Mesothelial cell of epicardium (in vitro differentiated cells): ENCODE measurements around the gene APOBEC4. TPM values are rescaled to one million over a fixed set of nuclear protein-coding genes. Genes with fewer than 3 reads are reported as not detected.

ENCODE experiments used
- DNase-seq, 2 experiments: peaks; one replicate each; pipeline ENCODE4 v3.0.0; 2021; ENCODE audit warnings: low spot score in 2 of 2; ENCODE audit not compliant: unreplicated experiment in 2 of 2
- H3K27ac Mint-ChIP-seq: 2 replicates; pipeline ENCODE4 v1.8.0; 2021; ENCODE audit warnings: mixed read lengths
- H3K27me3 Mint-ChIP-seq: 2 replicates; pipeline ENCODE4 v1.8.0; 2021; ENCODE audit warnings: low read depth, mixed read lengths
- H3K36me3 Mint-ChIP-seq: 2 replicates; pipeline ENCODE4 v1.8.0; 2021; ENCODE audit warnings: mixed read lengths
- H3K4me1 Mint-ChIP-seq: 2 replicates; pipeline ENCODE4 v1.8.0; 2021; ENCODE audit warnings: mixed read lengths
- H3K4me3 Mint-ChIP-seq: 2 replicates; pipeline ENCODE4 v1.8.0; 2021; ENCODE audit warnings: mild to moderate bottlenecking, moderate library complexity, mixed read lengths
- H3K9me3 Mint-ChIP-seq: 2 replicates; pipeline ENCODE4 v1.8.0; 2021; ENCODE audit warnings: mixed read lengths
- total RNA-seq: library from RNA; stranded (reverse); gene quantifications from 3 replicates; pipeline ENCODE4 v1.2.1, GENCODE V29; 2021
- TF ChIP-seq, protein P1 (sequence below): fragments of 200-600 bp; sonication (generic); IDR thresholded peaks from one replicate; pipeline ENCODE4 v1.5.0; 2021; ENCODE audit warnings: antibody characterized with exemption; ENCODE audit not compliant: unreplicated experiment

APOBEC4 gene
- total RNA-seq, 1 donor from 2014 or later = not detected

DNA sequence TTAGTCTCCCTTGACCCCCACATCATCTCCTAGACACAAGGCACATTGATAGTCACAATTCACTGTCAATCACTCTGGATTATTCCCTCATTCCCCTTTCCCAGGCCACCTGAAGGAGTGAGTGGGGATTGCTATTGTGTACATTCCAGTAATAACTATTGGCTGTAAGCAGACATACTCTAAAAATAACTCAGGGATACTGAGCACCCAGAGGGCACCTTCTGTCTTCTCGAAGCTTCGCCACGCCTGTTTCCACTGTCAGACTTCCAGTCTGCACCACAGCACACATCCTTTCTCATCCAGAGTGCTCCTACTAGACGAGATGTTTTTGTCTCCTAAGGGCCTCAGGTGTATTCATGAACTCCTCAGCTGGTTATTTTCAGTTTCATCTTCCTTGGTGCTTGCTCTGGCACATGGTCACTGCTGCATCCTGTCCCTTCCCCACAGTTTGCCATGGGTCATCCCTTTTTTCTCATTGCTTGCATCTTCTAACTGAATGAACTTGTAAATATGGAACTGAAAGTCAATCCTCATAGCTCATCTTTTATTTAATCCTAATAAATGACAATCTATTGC is 848 bp upstream of the APOBEC4 start:
- TF ChIP-seq, protein P1, sequence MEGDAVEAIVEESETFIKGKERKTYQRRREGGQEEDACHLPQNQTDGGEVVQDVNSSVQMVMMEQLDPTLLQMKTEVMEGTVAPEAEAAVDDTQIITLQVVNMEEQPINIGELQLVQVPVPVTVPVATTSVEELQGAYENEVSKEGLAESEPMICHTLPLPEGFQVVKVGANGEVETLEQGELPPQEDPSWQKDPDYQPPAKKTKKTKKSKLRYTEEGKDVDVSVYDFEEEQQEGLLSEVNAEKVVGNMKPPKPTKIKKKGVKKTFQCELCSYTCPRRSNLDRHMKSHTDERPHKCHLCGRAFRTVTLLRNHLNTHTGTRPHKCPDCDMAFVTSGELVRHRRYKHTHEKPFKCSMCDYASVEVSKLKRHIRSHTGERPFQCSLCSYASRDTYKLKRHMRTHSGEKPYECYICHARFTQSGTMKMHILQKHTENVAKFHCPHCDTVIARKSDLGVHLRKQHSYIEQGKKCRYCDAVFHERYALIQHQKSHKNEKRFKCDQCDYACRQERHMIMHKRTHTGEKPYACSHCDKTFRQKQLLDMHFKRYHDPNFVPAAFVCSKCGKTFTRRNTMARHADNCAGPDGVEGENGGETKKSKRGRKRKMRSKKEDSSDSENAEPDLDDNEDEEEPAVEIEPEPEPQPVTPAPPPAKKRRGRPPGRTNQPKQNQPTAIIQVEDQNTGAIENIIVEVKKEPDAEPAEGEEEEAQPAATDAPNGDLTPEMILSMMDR = no peak
- no peak overlapping the region for H3K4me3 Mint-ChIP-seq
- H3K36me3 Mint-ChIP-seq = no peaks in the 10 kb centered on the region
- no peak for DNase-seq
- no peak overlapping the region for H3K27ac Mint-ChIP-seq
- H3K27me3 Mint-ChIP-seq = no peaks in the 10 kb centered on the region
- no peaks in the 10 kb centered on the region for H3K9me3 Mint-ChIP-seq
- H3K4me1 Mint-ChIP-seq = peaks cover 11% of the 10 kb centered on the region

DNA sequence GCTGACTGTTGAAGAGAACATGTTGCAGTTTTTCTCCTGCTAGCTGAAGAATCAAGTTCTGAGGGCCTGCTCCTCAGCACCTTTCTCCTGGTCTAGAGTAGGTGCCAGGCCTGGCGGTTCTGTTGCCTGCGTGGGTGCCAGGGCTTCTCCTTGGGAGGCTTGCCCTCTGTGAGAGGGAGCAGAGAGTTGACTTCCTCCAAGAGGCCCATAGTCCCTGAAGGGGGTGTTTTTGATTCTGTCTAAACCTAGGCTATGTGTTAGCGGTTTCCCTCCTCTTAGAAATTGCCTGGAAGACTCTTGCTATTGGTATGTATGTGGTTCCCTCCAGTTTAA is 312 bp upstream of the APOBEC4 start:
- H3K4me1 Mint-ChIP-seq = peaks cover 11% of the 10 kb centered on the region
- no peak overlapping the region for H3K4me3 Mint-ChIP-seq
- H3K9me3 Mint-ChIP-seq = no peaks in the 10 kb centered on the region
- no peak overlapping the region for H3K27ac Mint-ChIP-seq
- no peaks in the 10 kb centered on the region for H3K36me3 Mint-ChIP-seq
- TF ChIP-seq, protein P1 = no peak
- DNase-seq = no peak
- H3K27me3 Mint-ChIP-seq = no peaks in the 10 kb centered on the region

DNA sequence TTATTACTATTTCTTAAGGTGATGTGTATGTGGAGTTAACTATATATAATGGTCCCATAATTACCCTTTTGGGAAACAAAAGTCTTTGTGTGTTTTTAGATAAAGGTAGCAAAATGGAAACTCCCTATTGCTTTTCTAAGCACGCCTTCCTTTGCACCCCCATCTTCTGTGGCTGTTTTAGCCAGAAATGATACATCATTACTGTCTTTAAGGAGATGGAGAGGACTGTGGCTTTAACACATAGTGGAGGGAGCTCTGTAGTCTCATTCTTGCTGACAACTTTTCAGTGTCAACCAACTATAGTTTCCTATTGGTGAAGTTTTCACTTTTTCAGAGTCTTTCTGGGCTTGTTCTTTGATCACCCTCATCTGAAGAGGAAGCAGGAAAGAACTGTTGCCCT is 1.0 kb downstream of the APOBEC4 start:
- TF ChIP-seq, protein P1 = no peak
- no peak overlapping the region for H3K27ac Mint-ChIP-seq
- H3K4me3 Mint-ChIP-seq = no peak overlapping the region
- H3K4me1 Mint-ChIP-seq = peaks cover 11% of the 10 kb centered on the region
- no peak for DNase-seq
- no peaks in the 10 kb centered on the region for H3K9me3 Mint-ChIP-seq
- no peaks in the 10 kb centered on the region for H3K36me3 Mint-ChIP-seq
- no peaks in the 10 kb centered on the region for H3K27me3 Mint-ChIP-seq

DNA sequence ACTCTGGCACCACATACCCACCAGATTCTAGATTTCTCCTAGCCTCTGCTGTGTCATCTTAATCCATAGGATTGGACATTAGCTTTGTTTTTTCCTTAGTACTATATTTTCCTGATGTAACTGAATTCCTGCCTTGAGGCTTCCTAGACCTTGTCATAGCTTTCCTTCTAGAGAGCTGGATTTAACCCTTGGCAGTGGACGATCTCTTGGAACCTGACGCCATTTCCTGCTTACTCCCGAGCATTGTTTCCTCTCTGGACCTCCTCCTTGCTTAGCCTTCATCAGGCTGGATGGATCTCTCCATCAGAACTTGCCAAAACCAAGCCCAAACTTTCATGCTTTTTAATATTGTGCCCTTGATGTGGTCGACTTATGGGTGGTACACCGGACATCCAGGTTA is 1.5 kb downstream of the APOBEC4 start:
- DNase-seq = no peak
- no peak overlapping the region for H3K27ac Mint-ChIP-seq
- no peak overlapping the region for H3K4me3 Mint-ChIP-seq
- peaks cover 11% of the 10 kb centered on the region for H3K4me1 Mint-ChIP-seq
- H3K36me3 Mint-ChIP-seq = no peaks in the 10 kb centered on the region
- H3K9me3 Mint-ChIP-seq = no peaks in the 10 kb centered on the region
- no peaks in the 10 kb centered on the region for H3K27me3 Mint-ChIP-seq
- TF ChIP-seq, protein P1 = no peak

DNA sequence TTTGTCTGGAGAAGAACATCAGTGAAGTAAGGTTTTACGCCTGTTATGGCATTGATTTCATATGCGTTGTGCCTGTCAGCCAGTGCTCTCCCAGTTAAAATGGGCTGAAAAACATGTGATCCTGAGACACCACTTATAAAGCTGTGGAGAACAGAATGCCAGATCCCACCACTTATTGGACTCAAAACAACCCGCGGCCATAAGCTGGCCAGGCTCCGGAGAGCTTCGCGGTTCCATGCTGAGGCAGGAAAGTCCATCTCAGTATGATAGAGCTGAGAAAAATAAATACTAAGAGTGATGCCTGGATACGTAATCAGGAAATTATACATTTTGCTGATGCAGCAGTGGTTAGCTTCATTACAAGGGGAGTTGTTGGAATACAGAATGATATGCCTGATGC is 5.1 kb downstream of the APOBEC4 start:
- no peaks in the 10 kb centered on the region for H3K36me3 Mint-ChIP-seq
- no peaks in the 10 kb centered on the region for H3K4me1 Mint-ChIP-seq
- no peaks in the 10 kb centered on the region for H3K9me3 Mint-ChIP-seq
- no peak overlapping the region for H3K27ac Mint-ChIP-seq
- no peak overlapping the region for H3K4me3 Mint-ChIP-seq
- DNase-seq = no peak
- no peaks in the 10 kb centered on the region for H3K27me3 Mint-ChIP-seq
- TF ChIP-seq, protein P1 = no peak

DNA sequence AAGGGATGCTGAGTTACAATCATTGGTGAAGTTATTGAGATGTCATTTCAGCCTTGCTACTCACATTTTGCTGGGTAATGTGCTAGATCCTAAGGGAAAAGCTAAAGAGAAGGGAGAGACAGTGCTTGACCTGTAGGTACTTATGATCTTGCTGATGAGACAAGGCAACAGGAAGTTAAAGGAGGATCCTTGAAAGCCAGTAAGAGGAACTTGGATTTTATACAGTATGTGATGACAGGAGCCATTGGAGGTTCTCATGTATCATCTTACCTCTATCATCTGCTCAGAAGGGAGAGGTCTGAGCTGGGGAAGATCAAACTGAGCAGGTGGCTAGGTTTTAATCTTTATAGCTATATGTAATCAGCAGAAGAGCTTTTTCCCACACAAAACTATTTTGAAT is 6.3 kb downstream of the APOBEC4 start:
- Mint-ChIP-seq H3K9me3 (no peaks in the 10 kb centered on the region), H3K27me3 (no peaks in the 10 kb centered on the region), H3K4me1 (no peaks in the 10 kb centered on the region), H3K36me3 (no peaks in the 10 kb centered on the region), H3K4me3 (no peak overlapping the region), H3K27ac (no peak overlapping the region)
- DNase-seq = no peak
- TF ChIP-seq, protein P1 = no peak
